HFFc6 (cell line): ENCODE measurements around the gene ADAMTS7. TPM values are rescaled to one million over a fixed set of nuclear protein-coding genes. Genes with fewer than 3 reads are reported as not detected.

Experiments used
- DNase-seq: peaks from one replicate; pipeline ENCODE4 v3.0.0-alpha.2; 2018
- H3K27ac Mint-ChIP-seq: 2 replicates; pipeline ENCODE4 v1.8.0; 2020; ENCODE audit warnings: mild to moderate bottlenecking, mixed read lengths
- H3K27me3 Mint-ChIP-seq: 2 replicates; pipeline ENCODE4 v1.8.0; 2021; ENCODE audit warnings: mild to moderate bottlenecking, moderate library complexity, mixed read lengths; ENCODE audit not compliant: insufficient read depth
- H3K36me3 Mint-ChIP-seq: 2 replicates; pipeline ENCODE4 v1.8.0; 2021; ENCODE audit warnings: low read depth, mixed read lengths
- H3K4me1 Mint-ChIP-seq: 2 replicates; pipeline ENCODE4 v1.8.0; 2020; ENCODE audit warnings: low read depth, mixed read lengths
- H3K4me3 Mint-ChIP-seq: 2 replicates; pipeline ENCODE4 v1.8.0; 2020; ENCODE audit warnings: mild to moderate bottlenecking, moderate library complexity, mixed read lengths
- H3K9me3 Mint-ChIP-seq: 2 replicates; pipeline ENCODE4 v1.8.0; 2020; ENCODE audit warnings: mild to moderate bottlenecking, mixed read lengths
- long read RNA-seq: library from polyadenylated mRNA; unstranded; transcript quantifications from one replicate; pipeline ENCODE4 v2.0.0, GENCODE V29; 2019
- total RNA-seq, 6 experiments: library from RNA; stranded (reverse); fragmentation: NEBNext Ultra II Directional; extraction: Animal tissue kit (Norgen Biotek cat#: 25700); gene quantifications; 2 replicates in 1 of 6; 3 replicates in 5 of 6; pipeline ENCODE4 v1.2.3, GENCODE V29; 2021
- TF ChIP-seq, protein P1 (sequence below): fragments of 200-600 bp; sonication (generic); IDR thresholded peaks from 2 replicates; pipeline ENCODE4 v1.5.0; 2021; ENCODE audit warnings: antibody characterized with exemption, mild to moderate bottlenecking

Gene ADAMTS7, protein sequence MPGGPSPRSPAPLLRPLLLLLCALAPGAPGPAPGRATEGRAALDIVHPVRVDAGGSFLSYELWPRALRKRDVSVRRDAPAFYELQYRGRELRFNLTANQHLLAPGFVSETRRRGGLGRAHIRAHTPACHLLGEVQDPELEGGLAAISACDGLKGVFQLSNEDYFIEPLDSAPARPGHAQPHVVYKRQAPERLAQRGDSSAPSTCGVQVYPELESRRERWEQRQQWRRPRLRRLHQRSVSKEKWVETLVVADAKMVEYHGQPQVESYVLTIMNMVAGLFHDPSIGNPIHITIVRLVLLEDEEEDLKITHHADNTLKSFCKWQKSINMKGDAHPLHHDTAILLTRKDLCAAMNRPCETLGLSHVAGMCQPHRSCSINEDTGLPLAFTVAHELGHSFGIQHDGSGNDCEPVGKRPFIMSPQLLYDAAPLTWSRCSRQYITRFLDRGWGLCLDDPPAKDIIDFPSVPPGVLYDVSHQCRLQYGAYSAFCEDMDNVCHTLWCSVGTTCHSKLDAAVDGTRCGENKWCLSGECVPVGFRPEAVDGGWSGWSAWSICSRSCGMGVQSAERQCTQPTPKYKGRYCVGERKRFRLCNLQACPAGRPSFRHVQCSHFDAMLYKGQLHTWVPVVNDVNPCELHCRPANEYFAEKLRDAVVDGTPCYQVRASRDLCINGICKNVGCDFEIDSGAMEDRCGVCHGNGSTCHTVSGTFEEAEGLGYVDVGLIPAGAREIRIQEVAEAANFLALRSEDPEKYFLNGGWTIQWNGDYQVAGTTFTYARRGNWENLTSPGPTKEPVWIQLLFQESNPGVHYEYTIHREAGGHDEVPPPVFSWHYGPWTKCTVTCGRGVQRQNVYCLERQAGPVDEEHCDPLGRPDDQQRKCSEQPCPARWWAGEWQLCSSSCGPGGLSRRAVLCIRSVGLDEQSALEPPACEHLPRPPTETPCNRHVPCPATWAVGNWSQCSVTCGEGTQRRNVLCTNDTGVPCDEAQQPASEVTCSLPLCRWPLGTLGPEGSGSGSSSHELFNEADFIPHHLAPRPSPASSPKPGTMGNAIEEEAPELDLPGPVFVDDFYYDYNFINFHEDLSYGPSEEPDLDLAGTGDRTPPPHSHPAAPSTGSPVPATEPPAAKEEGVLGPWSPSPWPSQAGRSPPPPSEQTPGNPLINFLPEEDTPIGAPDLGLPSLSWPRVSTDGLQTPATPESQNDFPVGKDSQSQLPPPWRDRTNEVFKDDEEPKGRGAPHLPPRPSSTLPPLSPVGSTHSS (N-terminal part only)
- under 1 TPM; 0.39 to 0.66 (median 0.59) TPM for total RNA-seq
- long read RNA-seq, partial matches to known transcripts = 0 of 1 reads
- long read RNA-seq, other reads (novel, unspliced or antisense) = 1 of 1 reads

DNA sequence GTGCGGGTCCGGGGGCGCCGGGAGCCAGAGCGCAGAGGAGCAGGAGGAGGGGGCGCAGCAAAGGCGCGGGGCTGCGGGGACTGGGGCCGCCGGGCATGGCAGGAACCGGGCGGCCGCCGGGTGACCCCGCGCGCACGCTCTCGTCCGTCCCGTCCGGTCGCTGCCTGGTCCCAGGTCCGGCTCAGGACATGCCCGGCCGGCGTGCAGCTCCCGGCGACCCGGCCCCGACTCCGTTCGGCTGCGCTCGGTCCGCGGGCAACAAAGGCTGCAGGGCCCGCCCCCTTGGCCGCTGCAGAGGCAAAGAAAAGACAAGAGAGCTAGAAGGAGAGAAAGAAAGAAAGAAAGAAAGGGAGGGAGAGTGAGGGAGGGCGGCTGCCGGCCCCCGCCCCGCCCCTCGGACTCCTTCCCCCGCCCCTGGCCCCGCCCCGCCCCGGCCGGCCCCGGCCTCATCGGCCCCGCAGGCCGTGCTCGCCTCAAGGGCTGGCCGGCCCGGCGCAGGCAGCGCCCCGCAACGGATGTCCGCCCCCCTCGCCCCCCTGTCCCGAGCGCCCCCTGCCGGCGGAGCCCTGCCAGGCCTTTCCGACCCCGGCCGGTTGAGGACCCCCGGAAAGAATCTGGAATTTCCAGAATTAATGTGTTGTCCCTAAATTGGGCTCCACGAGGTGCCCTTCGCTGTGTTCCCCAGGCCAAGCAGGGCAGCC, at the start of gene ADAMTS7:
Gene ADAMTS7, minus strand, starts transcription at position 341 of the 701 bp plus-strand sequence. Its CDS starts 244 bp downstream, at position 97.
- peak; percentile 25 for DNase-seq
- H3K4me1 Mint-ChIP-seq = peaks cover 9% of the 10 kb centered on the region
- TF ChIP-seq, protein P1, sequence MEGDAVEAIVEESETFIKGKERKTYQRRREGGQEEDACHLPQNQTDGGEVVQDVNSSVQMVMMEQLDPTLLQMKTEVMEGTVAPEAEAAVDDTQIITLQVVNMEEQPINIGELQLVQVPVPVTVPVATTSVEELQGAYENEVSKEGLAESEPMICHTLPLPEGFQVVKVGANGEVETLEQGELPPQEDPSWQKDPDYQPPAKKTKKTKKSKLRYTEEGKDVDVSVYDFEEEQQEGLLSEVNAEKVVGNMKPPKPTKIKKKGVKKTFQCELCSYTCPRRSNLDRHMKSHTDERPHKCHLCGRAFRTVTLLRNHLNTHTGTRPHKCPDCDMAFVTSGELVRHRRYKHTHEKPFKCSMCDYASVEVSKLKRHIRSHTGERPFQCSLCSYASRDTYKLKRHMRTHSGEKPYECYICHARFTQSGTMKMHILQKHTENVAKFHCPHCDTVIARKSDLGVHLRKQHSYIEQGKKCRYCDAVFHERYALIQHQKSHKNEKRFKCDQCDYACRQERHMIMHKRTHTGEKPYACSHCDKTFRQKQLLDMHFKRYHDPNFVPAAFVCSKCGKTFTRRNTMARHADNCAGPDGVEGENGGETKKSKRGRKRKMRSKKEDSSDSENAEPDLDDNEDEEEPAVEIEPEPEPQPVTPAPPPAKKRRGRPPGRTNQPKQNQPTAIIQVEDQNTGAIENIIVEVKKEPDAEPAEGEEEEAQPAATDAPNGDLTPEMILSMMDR = peak; percentile 81
- H3K36me3 Mint-ChIP-seq = no peaks in the 10 kb centered on the region
- H3K27ac Mint-ChIP-seq = no peak within 1 kb of the TSS
- peak within 1 kb of the TSS; percentile 80 for H3K4me3 Mint-ChIP-seq
- peaks cover 18% of the 10 kb centered on the region for H3K27me3 Mint-ChIP-seq
- peaks cover 6% of the 10 kb centered on the region; the same call in 1 of the 2 replicates for H3K9me3 Mint-ChIP-seq

DNA sequence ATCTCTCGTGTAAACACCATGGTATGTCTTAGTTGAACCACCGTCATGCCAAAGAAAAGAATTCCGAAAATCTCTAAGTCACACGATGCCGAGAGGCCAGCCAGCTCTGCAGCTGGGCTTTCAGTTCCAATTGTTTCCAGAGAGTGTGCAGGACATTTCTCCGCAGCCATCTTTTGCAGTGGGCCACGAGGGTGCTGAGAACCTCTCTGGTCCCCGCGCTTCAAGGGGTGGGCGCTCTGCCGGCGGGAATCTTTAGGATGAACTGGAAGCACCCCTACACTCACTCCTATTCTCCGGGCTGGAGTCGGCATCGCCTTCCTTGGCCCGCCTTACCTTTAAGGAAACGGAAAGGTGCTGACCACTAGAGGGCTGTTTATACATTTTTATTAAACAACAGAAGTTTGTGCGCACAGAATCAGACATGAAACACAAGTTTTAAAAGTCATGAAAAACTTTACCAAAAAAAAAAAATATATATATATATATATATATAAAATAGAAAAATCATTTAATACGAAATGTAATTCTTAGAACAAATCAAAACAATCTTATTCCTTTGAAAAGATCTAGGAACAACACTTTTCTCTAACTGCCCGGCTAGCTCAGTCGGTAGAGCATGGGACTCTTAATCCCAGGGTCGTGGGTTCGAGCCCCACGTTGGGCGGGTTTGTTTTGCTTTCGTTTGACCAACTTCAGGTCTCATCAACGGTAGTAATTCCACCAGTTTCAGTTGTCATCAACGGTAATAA, 48.9 kb upstream of the ADAMTS7 start:
- Mint-ChIP-seq H3K36me3 (no peaks in the 10 kb centered on the region), H3K9me3 (no peaks in the 10 kb centered on the region), H3K4me3 (peak overlapping the region; percentile 95), H3K27ac (peak overlapping the region; percentile 97), H3K4me1 (peaks cover 17% of the 10 kb centered on the region), H3K27me3 (peaks cover 5% of the 10 kb centered on the region; the same call in 1 of the 2 replicates)
- DNase-seq = peak; percentile 85
- TF ChIP-seq, protein P1 = peak; percentile 82

DNA sequence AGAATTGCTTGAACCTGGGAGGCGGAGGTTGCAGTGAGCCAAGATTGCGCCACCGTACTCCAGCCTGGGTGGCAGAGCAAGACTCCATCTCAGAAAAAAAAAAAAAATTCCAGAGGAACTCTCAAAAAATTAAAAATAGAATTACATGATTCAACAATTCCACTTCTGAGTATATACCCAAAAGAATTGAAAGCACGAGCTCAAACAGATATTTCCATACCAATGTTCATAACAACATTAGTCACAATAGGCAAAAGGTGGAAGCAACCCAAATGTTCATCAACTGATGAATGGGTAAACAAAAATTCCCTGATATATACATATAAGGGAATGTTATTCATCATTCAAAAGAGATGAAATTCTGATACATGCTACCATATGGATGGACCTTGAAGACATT, 44.5 kb upstream of the ADAMTS7 start:
- no peaks in the 10 kb centered on the region; the same call in 1 of the 2 replicates for H3K36me3 Mint-ChIP-seq
- H3K4me1 Mint-ChIP-seq = peaks cover 22% of the 10 kb centered on the region
- H3K9me3 Mint-ChIP-seq = no peaks in the 10 kb centered on the region
- peak overlapping the region; percentile 84 for H3K27ac Mint-ChIP-seq
- DNase-seq = peak; percentile 77
- H3K4me3 Mint-ChIP-seq = no peak overlapping the region
- TF ChIP-seq, protein P1 = no peak
- H3K27me3 Mint-ChIP-seq = peaks cover 5% of the 10 kb centered on the region

DNA sequence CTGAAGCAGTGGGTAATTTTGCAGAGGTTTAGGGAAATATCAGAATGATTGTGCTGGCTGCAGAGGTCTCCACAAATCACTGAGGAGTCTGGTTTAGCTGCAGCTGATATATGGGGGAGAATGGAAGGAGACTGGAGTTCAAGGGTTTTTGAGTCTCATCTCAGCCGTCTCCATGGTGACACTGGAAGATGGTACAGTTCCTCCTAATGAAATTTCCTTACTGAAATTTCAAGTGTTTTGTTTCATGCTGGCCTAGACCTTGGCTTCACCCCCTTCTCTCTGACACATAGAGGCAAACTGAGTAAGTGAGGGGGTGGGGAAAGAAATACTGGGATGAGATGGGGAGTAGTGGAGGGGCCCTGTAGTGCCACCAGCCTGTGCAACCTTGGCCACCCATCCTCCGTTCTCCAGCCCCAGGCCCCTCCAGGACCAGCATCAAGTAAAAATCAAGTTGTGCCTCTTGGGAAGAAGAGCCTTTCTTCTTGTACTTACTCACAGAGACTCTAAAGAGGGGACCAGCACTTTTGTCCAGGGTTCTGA, 43.6 kb upstream of the ADAMTS7 start:
- Mint-ChIP-seq H3K4me1 (peaks cover 20% of the 10 kb centered on the region), H3K9me3 (no peaks in the 10 kb centered on the region), H3K4me3 (no peak overlapping the region), H3K27ac (peak overlapping the region; percentile 69), H3K27me3 (peaks cover 4% of the 10 kb centered on the region), H3K36me3 (no peaks in the 10 kb centered on the region; the same call in 1 of the 2 replicates)
- TF ChIP-seq, protein P1 = no peak
- no peak for DNase-seq
